ENCODE measurements around the gene NUP50.

The NUP50 gene

GRCh38 chr22:45208696-45208992 lies 44.9 kb downstream of the NUP50 start:
- DNase-seq (ENCODE audit: low read depth in 1 of 2, low spot score in 1 of 2), result no peak

DNA sequence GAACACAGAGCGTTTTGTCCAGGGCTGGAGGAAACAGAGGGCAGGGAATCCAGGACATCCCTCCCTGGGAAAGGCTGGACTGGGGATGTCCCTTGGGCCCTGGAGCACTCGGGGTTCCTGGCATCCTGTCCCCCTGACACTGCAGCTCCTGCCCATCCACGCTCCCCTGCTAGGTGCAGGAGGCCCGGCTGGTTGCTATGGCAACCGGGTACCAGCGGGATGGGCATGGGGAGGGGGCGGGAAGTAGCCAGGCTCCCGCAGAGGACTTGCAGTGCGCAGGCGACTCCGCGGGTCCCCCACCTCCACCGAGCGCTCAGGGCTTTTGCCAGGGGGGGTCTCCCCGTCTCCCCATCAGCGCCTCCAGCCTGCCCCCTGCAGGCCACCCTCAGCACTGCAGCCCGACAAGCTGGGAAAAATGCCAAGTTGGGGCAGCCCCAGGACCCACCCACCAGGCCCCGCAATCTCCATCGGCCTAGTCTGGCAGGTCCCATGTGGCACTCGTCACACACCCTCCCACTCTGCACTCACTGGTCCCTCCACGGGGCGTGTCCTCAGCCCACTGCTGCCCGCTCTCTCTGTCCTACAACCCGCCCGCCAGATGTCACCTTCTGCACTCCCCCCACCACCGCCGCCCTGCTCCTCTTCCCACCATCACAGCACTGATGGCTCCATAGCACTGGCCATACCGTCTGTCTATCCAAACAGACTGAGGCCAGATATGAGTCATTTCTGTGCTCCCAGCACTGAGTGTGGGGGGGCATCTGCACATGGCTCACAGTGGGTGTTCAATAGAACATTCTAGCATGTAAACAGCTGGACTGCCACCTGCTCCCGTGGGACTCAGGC lies 45.5 kb downstream of the NUP50 start:
- DNase-seq (ENCODE audit: low read depth in 1 of 2, low spot score in 1 of 2), result peak in 1 of 2 donors; percentile 8

DNA sequence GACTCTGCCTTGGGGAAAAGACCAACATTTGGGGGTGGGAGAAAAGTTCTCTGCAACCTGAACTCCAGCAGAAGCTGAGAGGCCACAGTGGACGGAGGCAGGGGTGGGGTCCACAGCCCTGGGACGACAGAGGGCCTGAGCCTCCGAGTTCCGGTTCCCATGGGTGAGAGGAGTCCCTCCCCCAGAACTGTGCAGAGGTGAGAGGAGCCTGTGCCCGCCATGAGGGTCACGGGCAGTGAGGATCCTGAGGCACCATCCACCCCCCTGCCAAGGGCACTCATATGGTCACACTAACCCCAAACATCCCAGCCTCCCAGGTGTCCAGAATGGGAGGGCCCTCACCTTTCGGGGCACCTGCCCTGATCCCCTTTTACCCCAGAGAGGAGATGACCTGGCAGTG lies 46.4 kb downstream of the NUP50 start:
- no peak for DNase-seq (ENCODE audit: low read depth in 1 of 2, low spot score in 1 of 2)

GRCh38 chr22:45210577-45210976 lies 46.9 kb downstream of the NUP50 start:
- DNase-seq (ENCODE audit: low read depth in 1 of 2, low spot score in 1 of 2), result no peak

DNA sequence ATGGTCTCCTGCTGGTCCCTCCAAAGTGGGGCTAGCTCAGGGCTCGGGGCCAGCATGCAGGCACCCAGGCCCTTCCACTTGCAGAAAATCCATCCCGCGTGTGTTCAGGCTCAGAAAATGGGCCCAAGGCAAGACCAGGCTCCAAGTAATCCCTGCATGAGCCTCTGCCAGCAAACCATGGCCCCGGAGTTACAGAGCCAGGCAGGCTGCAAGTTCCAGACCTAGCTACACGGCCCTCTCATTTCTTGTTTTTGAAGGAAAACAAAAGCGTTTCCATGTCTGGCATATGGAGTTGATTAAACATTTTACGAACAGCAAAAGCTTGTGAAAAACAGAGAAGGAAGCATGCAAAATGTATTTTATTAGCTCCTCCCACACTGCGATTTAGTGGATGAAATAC lies 47.3 kb downstream of the NUP50 start:
- DNase-seq (ENCODE audit: low read depth in 1 of 2, low spot score in 1 of 2), result no peak

GRCh38 chr22:45211435-45211834 lies 47.7 kb downstream of the NUP50 start:
- DNase-seq (ENCODE audit: low read depth in 1 of 2, low spot score in 1 of 2), result no peak

- DNase-seq (ENCODE audit: low read depth in 1 of 2, low spot score in 1 of 2), result no peak
These were observed 48.1 kb downstream of the NUP50 start for GRCh38 chr22:45211848-45212247.

GRCh38 chr22:45212306-45212709 lies 48.6 kb downstream of the NUP50 start:
- no peak for DNase-seq (ENCODE audit: low read depth in 1 of 2, low spot score in 1 of 2)

DNA sequence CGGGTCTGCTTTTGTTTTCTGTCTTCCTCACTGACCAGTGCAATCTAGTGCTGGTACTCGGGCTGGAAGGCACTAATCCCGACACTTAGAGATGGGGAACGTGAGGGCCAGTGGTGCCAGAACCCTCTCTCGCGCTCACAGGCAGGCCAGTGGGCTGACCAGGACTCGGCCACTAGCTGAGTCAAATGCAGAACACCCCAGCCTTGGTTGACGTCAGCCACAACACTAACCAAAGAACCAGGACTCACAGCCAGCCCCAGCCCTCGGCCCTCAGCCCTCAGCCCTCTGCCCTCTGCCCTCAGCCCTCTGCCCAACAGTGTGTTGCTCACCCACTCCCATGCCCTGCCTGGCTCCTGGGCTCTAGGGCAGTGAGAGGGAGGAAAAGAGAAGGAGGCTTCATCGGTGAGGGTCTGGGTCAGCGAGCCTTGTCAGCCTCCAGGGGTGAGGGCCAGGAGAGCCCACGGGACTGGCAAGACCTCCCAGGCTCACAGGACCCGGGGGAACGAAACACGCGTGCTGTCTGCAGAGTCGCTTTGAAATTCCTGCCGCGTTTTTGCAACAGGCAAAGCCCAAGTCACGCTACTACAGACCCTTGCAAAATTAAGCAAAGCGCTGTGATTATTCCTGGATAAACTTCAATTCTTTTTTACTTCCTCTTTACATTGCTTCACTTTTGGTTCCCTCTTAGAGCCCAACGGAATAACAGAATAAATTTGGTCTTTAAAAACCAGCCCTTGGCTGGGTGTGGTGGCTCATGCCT lies 49.4 kb downstream of the NUP50 start:
- no peak for DNase-seq (ENCODE audit: low read depth in 1 of 2, low spot score in 1 of 2)

DNA sequence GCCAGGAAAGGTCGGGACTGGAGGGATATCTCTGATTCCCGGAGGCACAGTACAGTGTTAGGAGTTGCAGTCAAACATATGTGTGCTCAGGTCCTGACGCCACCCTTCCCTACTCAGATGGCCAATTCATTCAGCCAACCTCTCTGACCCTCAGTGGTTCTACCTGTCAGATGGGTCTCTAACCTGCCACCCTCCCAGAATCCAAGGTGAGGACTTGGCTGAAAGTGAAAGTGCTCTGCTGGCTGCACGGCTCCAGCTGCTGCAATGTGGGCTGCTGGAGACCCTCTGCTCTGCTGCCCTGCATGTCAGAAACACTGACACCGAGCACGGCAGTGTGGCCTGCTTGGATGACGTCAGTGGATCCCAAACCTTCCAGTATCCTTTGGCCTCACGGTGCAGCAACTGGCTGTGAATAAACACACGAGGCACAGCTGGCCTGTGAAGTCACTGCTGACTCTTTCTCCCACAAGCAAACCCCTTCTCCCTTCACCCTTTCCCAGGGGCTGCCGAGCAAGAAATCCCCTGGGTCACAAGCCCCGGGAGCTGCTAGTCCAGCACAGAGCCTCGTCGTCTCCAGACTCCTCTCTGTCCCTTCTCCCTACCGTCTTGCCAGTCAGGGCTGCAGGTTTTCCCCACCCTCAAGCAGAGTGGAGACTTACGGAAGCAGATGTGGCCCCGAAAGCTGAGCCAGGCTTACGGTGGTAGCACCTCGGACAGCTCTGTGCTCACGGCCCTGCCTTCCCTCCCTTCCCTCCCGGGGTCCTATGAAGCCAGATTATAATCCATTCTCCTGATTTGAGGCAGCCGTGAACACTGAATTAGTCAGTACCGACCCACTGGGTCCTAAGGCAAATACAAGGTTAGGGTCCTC lies 52.6 kb downstream of the NUP50 start:
- DNase-seq (ENCODE audit: low read depth in 1 of 2, low spot score in 1 of 2), result no peak

- DNase-seq (ENCODE audit: low read depth in 1 of 2, low spot score in 1 of 2), result no peak
These were observed 53.6 kb downstream of the NUP50 start for GRCh38 chr22:45217345-45217744.

DNA sequence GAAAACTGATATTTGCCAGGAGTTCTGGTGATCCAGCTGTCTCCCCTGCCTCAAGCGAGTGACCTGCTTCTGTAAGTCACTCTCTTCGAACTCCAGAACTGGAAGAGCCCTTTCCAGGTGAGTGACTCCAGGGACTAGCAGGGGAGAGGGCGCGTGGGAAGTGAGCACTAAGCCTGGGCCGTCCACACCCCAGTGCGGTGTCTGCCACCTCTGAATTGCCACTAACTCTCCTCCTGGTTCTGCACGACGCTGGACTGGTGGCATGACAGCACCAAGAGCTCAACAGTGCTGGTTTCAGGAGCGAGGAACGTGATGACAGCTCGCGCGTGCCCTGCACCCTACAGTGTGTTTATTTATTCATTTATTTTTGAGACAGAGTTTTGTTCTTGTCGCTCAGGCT lies 54.1 kb downstream of the NUP50 start:
- DNase-seq (ENCODE audit: low read depth in 1 of 2, low spot score in 1 of 2), result no peak

DNA sequence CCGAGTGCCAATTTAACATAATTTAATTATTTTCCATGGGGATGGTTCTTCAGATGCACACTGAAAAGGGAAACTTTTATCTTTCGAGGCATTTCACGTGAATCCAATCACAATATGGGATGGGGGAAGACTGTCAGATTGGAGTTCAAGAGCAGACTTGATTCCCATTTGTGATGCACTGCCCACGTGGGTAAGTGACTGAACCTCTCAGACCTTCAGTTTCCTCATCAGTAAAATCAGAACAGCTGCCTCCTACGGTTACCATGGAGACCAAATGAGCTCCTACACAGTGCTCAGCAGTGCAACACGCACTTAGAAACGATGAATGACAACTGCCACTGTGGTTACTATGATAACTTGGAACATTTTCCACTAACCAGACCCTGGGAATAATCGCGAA lies 55.3 kb downstream of the NUP50 start:
- DNase-seq (ENCODE audit: low read depth in 1 of 2, low spot score in 1 of 2), result peak in 1 of 2 donors; percentile 42

DNA sequence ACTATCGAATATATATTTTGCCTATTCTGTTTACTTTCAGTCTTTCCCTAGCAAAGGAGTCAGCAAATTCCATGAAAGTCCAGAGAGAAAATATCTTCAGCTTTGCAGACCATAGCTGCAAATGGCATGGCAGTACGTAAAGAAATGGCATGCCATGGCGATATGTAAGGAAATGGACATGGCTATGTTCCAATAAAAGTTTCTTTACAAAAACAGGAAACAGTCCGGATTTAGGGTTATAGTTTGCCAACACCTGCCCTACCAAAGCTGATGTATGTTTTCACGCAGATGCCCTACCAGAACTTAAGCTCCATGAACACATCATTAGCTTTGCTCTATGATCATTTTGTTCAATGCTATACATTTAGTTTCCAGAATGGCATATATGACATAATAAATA lies 57.5 kb downstream of the NUP50 start:
- no peak for DNase-seq (ENCODE audit: low read depth in 1 of 2, low spot score in 1 of 2)

DNA sequence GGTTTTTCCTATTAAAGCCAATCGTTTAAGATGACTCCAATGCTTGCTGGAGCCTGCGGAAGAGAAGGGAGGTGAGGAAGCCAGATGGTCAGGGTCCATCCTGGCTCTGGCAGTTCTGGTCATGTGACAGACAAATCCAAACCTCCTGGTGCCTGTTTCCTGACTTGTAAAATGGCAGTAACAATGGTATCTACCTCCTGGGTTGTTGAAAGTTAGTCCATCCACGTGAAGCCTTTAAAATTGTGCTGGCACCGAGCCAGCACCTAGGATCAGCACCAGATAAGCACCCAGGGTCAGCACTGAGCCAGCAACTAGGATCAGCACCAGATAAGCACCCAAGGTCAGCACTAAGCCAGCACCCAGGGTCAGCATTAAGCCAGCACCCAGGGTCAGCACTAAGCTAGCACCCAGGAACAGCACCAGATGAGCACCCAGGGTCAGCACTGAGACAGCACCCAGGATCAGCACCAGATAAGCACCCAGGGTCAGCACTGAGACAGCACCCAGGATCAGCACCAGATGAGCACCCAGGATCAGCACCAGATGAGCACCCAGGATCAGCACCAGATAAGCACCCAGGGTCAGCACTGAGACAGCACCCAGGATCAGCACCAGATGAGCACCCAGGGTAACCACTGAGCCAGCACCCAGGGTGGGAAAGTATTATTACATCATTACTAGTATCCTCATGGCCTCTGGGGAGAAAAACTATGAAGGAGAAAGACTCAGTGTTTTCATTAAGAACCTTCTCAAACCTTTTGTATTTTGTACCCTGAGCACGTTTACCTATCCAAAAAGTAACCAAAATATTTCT lies 59.8 kb downstream of the NUP50 start:
- no peak for DNase-seq (ENCODE audit: low read depth in 1 of 2, low spot score in 1 of 2)

GRCh38 chr22:45224331-45224730 lies 60.6 kb downstream of the NUP50 start:
- no peak for DNase-seq (ENCODE audit: low read depth in 1 of 2, low spot score in 1 of 2)

- no peak for DNase-seq (ENCODE audit: low read depth in 1 of 2, low spot score in 1 of 2)
These were observed 61.4 kb downstream of the NUP50 start for GRCh38 chr22:45224988-45225731.

DNA sequence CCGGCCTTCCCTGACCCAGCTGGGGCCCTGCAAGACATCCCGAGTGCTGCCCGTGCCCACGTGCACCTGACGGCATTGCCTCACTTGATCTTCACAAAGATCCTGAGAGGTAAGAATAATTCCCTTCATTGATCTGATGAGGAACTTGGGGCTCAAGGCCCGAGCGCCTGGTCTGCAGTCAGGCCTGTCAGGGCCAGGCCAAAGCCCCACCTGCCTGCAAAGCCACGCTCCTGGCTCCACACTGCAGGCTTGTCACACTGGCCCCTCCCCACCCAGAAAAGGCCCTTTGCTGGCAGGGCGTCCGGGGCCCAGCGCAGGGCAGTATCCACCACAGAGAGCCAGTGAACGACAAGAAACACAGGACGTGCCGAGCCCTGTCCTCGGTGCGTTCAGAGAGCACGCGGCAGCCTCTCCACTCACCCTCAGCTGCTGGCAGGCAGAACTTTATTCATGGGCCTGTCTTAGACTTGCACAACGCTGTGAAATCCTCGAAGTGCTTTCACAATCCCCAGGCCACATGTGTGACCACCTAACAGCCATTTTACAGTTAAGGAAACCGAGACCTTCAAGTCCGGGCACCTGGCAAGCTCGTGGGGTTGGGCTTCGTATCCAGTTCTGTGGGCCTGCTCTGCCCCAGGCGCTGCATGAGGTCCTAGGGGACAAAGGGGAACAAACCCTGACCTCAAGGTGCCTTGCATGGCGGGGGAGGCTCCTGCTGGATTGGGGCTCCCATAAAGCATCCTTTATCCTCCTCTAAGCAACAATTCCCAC lies 62.2 kb downstream of the NUP50 start:
- no peak for DNase-seq (ENCODE audit: low read depth in 1 of 2, low spot score in 1 of 2)

DNA sequence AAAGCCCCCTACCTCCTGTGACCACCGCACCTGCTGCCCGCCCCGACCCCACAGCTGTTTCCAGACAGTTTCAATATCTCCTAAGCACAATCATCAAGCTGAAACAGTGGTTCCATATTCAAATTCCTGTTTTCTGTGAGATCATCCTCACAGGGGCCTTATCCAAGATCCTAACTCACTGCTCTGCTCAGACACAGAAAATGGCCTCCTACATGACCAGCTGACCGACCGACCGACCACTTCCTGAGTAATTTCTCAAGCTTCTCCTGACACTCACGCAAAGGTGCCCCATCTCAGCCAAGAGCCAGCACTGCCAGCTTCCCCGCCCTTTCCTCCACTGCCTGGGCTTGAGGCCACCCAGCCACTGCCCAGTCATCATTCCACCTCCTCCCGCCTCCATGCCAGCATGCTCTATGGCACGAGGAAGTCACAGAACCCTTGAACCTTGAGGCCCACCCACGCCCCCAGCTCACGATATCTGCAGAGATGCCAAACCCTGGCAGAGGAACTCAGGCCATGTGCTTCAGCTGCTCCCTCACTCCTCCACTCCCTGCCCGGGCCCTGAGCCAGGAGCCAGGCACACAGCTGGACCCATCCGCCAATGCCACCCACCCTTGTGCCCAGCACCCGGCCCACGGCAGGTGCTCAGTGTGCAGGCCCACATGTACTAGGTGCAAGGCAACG lies 62.9 kb downstream of the NUP50 start:
- no peak for DNase-seq (ENCODE audit: low read depth in 1 of 2, low spot score in 1 of 2)
